ENCODE measurements around the gene PROSER3. TPM values are rescaled to one million over a fixed set of nuclear protein-coding genes. Genes with fewer than 3 reads are reported as not detected.

The PROSER3 gene
- total and polyA plus RNA-seq, 7 donors, result 4.2 to 16.2 (median 8.7) TPM

GRCh38 chr19:35740108-35740422, 17.9 kb upstream of the PROSER3 start:
- Histone ChIP-seq H3K4me1 (peaks cover 19% of the 10 kb centered on the region), H3K27me3 (ENCODE audit: insufficient read depth in 3 of 3, low read length in 2 of 3) (no peaks in the 10 kb centered on the region), H3K9me3 (no peaks in the 10 kb centered on the region), H3K36me3 (ENCODE audit: insufficient read depth in 1 of 2, low read depth in 1 of 2) (peaks cover 0 to 69% of the 10 kb centered on the region in 2 donors), H3K4me3 (peak overlapping the region; percentile 71), H3K27ac (peak overlapping the region; percentile 69)
- TF ChIP-seq CTCF (IDR thresholded peaks at IDR 0.05), result no peak
- DNase-seq, result no peak
- intact Hi-C loops (cut with DNase I), result no loop called here
- WGBS, 3 donors, result 2 to 6% (median 4%) methylated on average over 16 of the region's 16 CpGs
- ATAC-seq, result no peak

- peak overlapping the region; percentile 73 for H3K27ac ChIP-seq
- peaks cover 19% of the 10 kb centered on the region for H3K4me1 ChIP-seq
- H3K36me3 ChIP-seq (ENCODE audit: insufficient read depth in 1 of 2, low read depth in 1 of 2), result peaks cover 0 to 64% of the 10 kb centered on the region in 2 donors
- H3K4me3 ChIP-seq, result peak overlapping the region; percentile 71
- H3K9me3 ChIP-seq, result no peaks in the 10 kb centered on the region
- DNase-seq (peak; percentile 99), ATAC-seq (peak; percentile 79 to 83 (median 82))
- no peak for TF ChIP-seq CTCF (IDR thresholded peaks at IDR 0.05)
- intact Hi-C loops (cut with DNase I), result no loop called here
- no peaks in the 10 kb centered on the region for H3K27me3 ChIP-seq (ENCODE audit: insufficient read depth in 3 of 3, low read length in 2 of 3)
- 0% methylated on average over 63 of the region's 63 CpGs for WGBS, 3 donors
Observed at GRCh38 chr19:35740423-35741202, 17.4 kb upstream of the PROSER3 start.

- intact Hi-C loops (cut with DNase I), result no loop called here
- no peak for DNase-seq
- 4 to 10% (median 9%) methylated on average over 12 of the region's 12 CpGs for WGBS, 3 donors
- Histone ChIP-seq H3K27ac (peak overlapping the region; percentile 73), H3K9me3 (no peaks in the 10 kb centered on the region), H3K27me3 (ENCODE audit: insufficient read depth in 3 of 3, low read length in 2 of 3) (no peaks in the 10 kb centered on the region), H3K4me1 (peaks cover 23% of the 10 kb centered on the region), H3K36me3 (ENCODE audit: insufficient read depth in 1 of 2, low read depth in 1 of 2) (peaks cover 0 to 58% of the 10 kb centered on the region in 2 donors), H3K4me3 (peak overlapping the region; percentile 71)
- TF ChIP-seq CTCF (IDR thresholded peaks at IDR 0.05), result no peak
- ATAC-seq, result no peak
Observed at GRCh38 chr19:35741203-35741515, 16.8 kb upstream of the PROSER3 start.

GRCh38 chr19:35742121-35742724, 15.8 kb upstream of the PROSER3 start, which contains the start of gene IGFLR1:
Gene IGFLR1, minus strand, starts transcription at chr19:35742452. Its CDS starts 1,272 bp downstream, at chr19:35741180.
- Histone ChIP-seq H3K4me1 (peaks cover 33% of the 10 kb centered on the region), H3K36me3 (ENCODE audit: insufficient read depth in 1 of 2, low read depth in 1 of 2) (peaks cover 0 to 51% of the 10 kb centered on the region in 2 donors), H3K27me3 (ENCODE audit: insufficient read depth in 3 of 3, low read length in 2 of 3) (no peaks in the 10 kb centered on the region), H3K4me3 (peak within 1 kb of the TSS; percentile 71), H3K27ac (peak within 1 kb of the TSS; percentile 73), H3K9me3 (no peaks in the 10 kb centered on the region)
- DNase-seq, result no peak
- TF ChIP-seq CTCF (IDR thresholded peaks at IDR 0.05), result no peak
- WGBS, 3 donors, result 76 to 87% (median 80%) methylated on average over 9 of the region's 9 CpGs
- ATAC-seq, result no peak
- intact Hi-C loops (cut with DNase I), result no loop called here

All from psoas muscle (tissue), 8 donors.